ENCODE results near the gene ARID1B. TPM values are rescaled to one million over a fixed set of nuclear protein-coding genes. Genes with fewer than 3 reads are reported as not detected.
A peak's percentile ranks its signal among the peaks of the same experiment; 100 is the strongest.

Gene ARID1B
- total and polyA plus RNA-seq, 12 donors = 11.2 to 63.2 (median 52.2) TPM

- peak in 3 of 8 donors; percentile 11 to 68 (median 61) for ATAC-seq
Observed at GRCh38 chr6:157059781-157060180, 282.6 kb downstream of the ARID1B start.

DNA sequence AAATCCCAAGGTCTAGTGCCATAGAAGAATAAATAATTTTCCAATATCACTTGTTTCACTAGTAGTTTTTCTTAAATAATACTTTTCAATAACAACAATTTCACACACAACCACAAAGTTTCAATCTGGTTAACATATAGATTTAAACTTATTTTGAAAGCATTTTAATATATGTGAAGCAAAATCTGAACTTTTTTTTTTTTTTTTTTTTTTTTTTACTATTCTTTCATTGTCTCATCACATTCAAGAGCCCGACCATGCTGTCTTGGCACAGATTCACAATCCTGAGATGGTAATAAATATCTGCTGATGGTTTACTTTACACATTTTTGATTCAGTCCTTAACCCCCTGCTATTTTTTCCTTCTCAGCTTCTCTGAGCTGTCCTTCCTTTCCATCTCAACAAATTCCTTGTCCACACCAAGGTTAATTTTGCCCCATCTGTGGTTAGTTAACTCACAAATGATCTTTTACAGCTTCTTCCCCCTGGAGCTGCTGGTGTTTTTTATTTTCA is 283.3 kb downstream of the ARID1B start:
- intact Hi-C loops (cut with DNase I) = no loop called here
- Histone ChIP-seq H3K4me3 (no peak overlapping the region), H3K27ac (no peak overlapping the region), H3K4me1 (peaks cover 7 to 44% (median 26%) of the 10 kb centered on the region in 9 donors), H3K36me3 (peaks cover 0 to 4% (median 0%) of the 10 kb centered on the region in 9 donors), H3K9me3 (peaks cover 0 to 10% (median 4%) of the 10 kb centered on the region in 11 donors), H3K27me3 (no peaks in the 10 kb centered on the region)
- DNase-seq = no peak
- no peak for ATAC-seq
- no peak for TF ChIP-seq CTCF (IDR thresholded peaks at IDR 0.05)
- WGBS, 2 donors = 26 to 30% methylated on average over 1 of the region's 1 CpG

More at GRCh38 chr6:157059781-157060180, 282.6 kb downstream of the ARID1B start:
- Histone ChIP-seq H3K36me3 (peaks cover 0 to 4% (median 0%) of the 10 kb centered on the region in 9 donors), H3K4me3 (no peak overlapping the region), H3K4me1 (peaks cover 7 to 40% (median 25%) of the 10 kb centered on the region in 9 donors), H3K27ac (no peak overlapping the region), H3K27me3 (no peaks in the 10 kb centered on the region), H3K9me3 (peaks cover 0 to 12% (median 4%) of the 10 kb centered on the region in 11 donors)
- DNase-seq = peak in 1 of 2 donors; percentile 28
- intact Hi-C loops (cut with DNase I) = no loop called here
- no peak for TF ChIP-seq CTCF (IDR thresholded peaks at IDR 0.05)
- WGBS, 2 donors = 18 to 21% methylated on average over 4 of the region's 4 CpGs

GRCh38 chr6:157061770-157062594 is 284.8 kb downstream of the ARID1B start:
- Histone ChIP-seq H3K9me3 (no peaks in the 10 kb centered on the region), H3K27ac (no peak overlapping the region), H3K36me3 (peaks cover 0 to 4% (median 0%) of the 10 kb centered on the region in 9 donors), H3K27me3 (no peaks in the 10 kb centered on the region), H3K4me1 (peaks cover 7 to 56% (median 36%) of the 10 kb centered on the region in 9 donors), H3K4me3 (no peak overlapping the region)
- no peak for TF ChIP-seq CTCF (IDR thresholded peaks at IDR 0.05)
- DNase-seq (no peak), ATAC-seq (peak in 1 of 8 donors; percentile 18)
- intact Hi-C loops (cut with DNase I) = no loop called here
- 68 to 77% methylated on average over 9 of the region's 9 CpGs for WGBS, 2 donors

DNA sequence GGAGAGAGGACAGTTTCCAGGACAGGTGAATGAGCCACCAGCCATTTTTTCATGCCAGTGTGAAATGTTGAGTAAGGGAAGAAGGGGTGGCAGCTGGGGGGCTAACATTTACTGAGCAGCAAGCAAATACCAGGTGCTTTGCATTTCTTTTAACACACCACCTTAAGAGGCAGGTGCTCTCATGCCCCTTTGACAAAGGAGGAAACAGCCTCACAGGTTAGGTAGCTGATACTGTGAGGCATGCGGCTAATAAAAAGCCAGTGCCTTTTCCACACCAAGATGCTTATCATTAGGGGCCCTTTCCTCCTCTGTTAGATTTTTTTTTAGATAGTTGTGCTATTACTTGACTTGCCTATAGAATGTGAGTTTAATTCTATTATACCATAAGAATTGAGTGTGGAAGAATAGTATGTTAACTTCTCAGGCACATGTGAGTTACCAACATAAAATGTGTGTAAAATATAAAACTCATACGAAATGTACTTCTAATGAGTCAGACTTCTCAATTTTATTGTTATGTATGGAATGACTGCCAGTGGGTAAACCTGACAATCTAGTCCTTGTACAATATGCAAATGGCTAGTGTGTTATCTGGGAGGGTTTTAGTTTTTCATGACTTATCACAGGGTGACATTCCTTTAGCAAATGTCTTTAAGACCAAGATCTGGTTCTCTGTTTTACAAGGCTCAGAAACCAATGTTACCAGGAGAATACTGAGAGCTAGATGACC is 286.2 kb downstream of the ARID1B start:
- no peaks in the 10 kb centered on the region for H3K9me3 ChIP-seq
- no peak overlapping the region for H3K4me3 ChIP-seq
- TF ChIP-seq CTCF (IDR thresholded peaks at IDR 0.05) = no peak
- DNase-seq = no peak
- intact Hi-C loops (cut with DNase I) = no loop called here
- H3K4me1 ChIP-seq = peaks cover 7 to 69% (median 47%) of the 10 kb centered on the region in 9 donors
- peaks cover 0 to 4% (median 0%) of the 10 kb centered on the region in 9 donors for H3K36me3 ChIP-seq
- 66 to 96% methylated on average over 2 of the region's 2 CpGs for WGBS, 2 donors
- H3K27me3 ChIP-seq = no peaks in the 10 kb centered on the region
- ATAC-seq = no peak
- H3K27ac ChIP-seq = no peak overlapping the region

All from heart right ventricle (tissue), 16 donors.